Neural progenitor cell (in vitro differentiated cells): ENCODE measurements around the gene MIER2. TPM values are rescaled to one million over a fixed set of nuclear protein-coding genes. Genes with fewer than 3 reads are reported as not detected.

Experiments
- DNase-seq: peaks from one replicate; pipeline ENCODE4 v3.0.0-alpha.2; 2016; ENCODE audit warnings: low spot score
- H2AFZ ChIP-seq: fragments of 200-600 bp; sonication (generic); replicated peaks from 2 replicates; pipeline ENCODE4 v1.6.1; 2016; ENCODE audit warnings: antibody characterized with exemption
- H3F3A ChIP-seq: fragments of 200-600 bp; sonication (generic); 2 replicates; pipeline ENCODE4 v1.6.1; 2016; ENCODE audit warnings: antibody characterized with exemption, low read depth
- H3K27ac ChIP-seq: fragments of 200-600 bp; sonication (generic); 2 replicates; pipeline ENCODE4 v1.5.1; 2016; ENCODE audit warnings: mild to moderate bottlenecking
- H3K27me3 ChIP-seq: fragments of 200-600 bp; sonication (generic); 2 replicates; pipeline ENCODE4 v1.6.1; 2016; ENCODE audit warnings: mild to moderate bottlenecking, moderate library complexity
- H3K36me3 ChIP-seq: fragments of 200-600 bp; sonication (generic); 2 replicates; pipeline ENCODE4 v1.5.1; 2016
- H3K4me1 ChIP-seq: fragments of 200-600 bp; sonication (generic); 2 replicates; pipeline ENCODE4 v1.6.1; 2016; ENCODE audit warnings: mixed run types
- H3K4me2 ChIP-seq: fragments of 200-600 bp; sonication (generic); 2 replicates; pipeline ENCODE4 v1.6.1; 2016
- H3K4me3 ChIP-seq: fragments of 200-600 bp; sonication (generic); 2 replicates; pipeline ENCODE4 v1.5.1; 2016
- H3K79me2 ChIP-seq: fragments of 200-600 bp; sonication (generic); 2 replicates; pipeline ENCODE4 v1.6.1; 2016; ENCODE audit warnings: low read depth
- H3K9ac ChIP-seq: fragments of 200-600 bp; sonication (generic); 2 replicates; pipeline ENCODE4 v1.6.1; 2016
- H3K9me3 ChIP-seq: fragments of 200-600 bp; sonication (generic); 2 replicates; pipeline ENCODE4 v1.5.1; 2016; ENCODE audit warnings: low read depth
- H4K20me1 ChIP-seq: fragments of 200-600 bp; sonication (generic); 2 replicates; pipeline ENCODE4 v1.6.1; 2016; ENCODE audit warnings: low read depth
- H3K27ac Mint-ChIP-seq: 3 replicates; pipeline ENCODE4 v1.8.0; 2021; ENCODE audit warnings: mixed read lengths
- H3K27me3 Mint-ChIP-seq: 2 replicates; pipeline ENCODE4 v1.8.0; 2022; ENCODE audit warnings: low read depth, mild to moderate bottlenecking, inconsistent platforms, moderate library complexity, mixed read lengths; ENCODE audit not compliant: insufficient read depth
- H3K36me3 Mint-ChIP-seq: 3 replicates; pipeline ENCODE4 v1.8.0; 2021; ENCODE audit warnings: mixed read lengths
- H3K4me1 Mint-ChIP-seq: 3 replicates; pipeline ENCODE4 v1.8.0; 2021; ENCODE audit warnings: mixed read lengths
- H3K4me3 Mint-ChIP-seq: 3 replicates; pipeline ENCODE4 v1.8.0; 2021; ENCODE audit warnings: mild to moderate bottlenecking, moderate library complexity, mixed read lengths
- H3K9me3 Mint-ChIP-seq: 3 replicates; pipeline ENCODE4 v1.8.0; 2020; ENCODE audit warnings: mixed read lengths
- CTCF ChIP-seq: fragments of 200-600 bp; sonication (generic); IDR thresholded peaks from 2 replicates; pipeline ENCODE4 v1.5.1; 2017; ENCODE audit warnings: antibody characterized with exemption, mild to moderate bottlenecking
- EZH2 ChIP-seq: fragments of 200-600 bp; sonication (generic); IDR thresholded peaks from 2 replicates; pipeline ENCODE4 v1.6.1; 2017; ENCODE audit warnings: antibody characterized with exemption, mild to moderate bottlenecking, moderate library complexity
- EZH2phosphoT487 ChIP-seq: fragments of 200-600 bp; sonication (generic); IDR thresholded peaks from 2 replicates; pipeline ENCODE4 v1.6.1; 2017; ENCODE audit warnings: antibody characterized with exemption
- total RNA-seq: library from RNA; depleted of rRNA; stranded (reverse); fragments of >200 nt; gene quantifications from 2 replicates; pipeline ENCODE4 v1.2.3, GENCODE V29; 2015; ENCODE audit warnings: low replicate concordance

Gene MIER2
- total RNA-seq, 1 donor from 2014 or later, result 12.9 TPM

- peaks cover 9% of the 10 kb centered on the region for H3K4me1 ChIP-seq
- H2AFZ ChIP-seq, result no peak overlapping the region
- peaks cover 54% of the 10 kb centered on the region for H4K20me1 ChIP-seq
- H3K27me3 ChIP-seq, result peaks cover 14% of the 10 kb centered on the region
- no peak for DNase-seq
- no peak overlapping the region for H3K27ac ChIP-seq
- no peaks in the 10 kb centered on the region for H3F3A ChIP-seq
- H3K4me3 ChIP-seq, result peak overlapping the region; percentile 98
- Mint-ChIP-seq H3K4me1 (peaks cover 27% of the 10 kb centered on the region), H3K36me3 (peaks cover 49% of the 10 kb centered on the region), H3K27ac (no peak overlapping the region), H3K27me3 (peaks cover 7% of the 10 kb centered on the region), H3K9me3 (peaks cover 30% of the 10 kb centered on the region), H3K4me3 (peak overlapping the region; percentile 89)
- no peak overlapping the region for H3K9ac ChIP-seq
- no peaks in the 10 kb centered on the region for H3K36me3 ChIP-seq
- H3K9me3 ChIP-seq, result no peaks in the 10 kb centered on the region
- H3K4me2 ChIP-seq, result peak overlapping the region; percentile 85
- H3K79me2 ChIP-seq, result peaks cover 63% of the 10 kb centered on the region
- TF ChIP-seq EZH2, result no peak
- no peak for TF ChIP-seq EZH2phosphoT487
- no peak for TF ChIP-seq CTCF
Observed at GRCh38 chr19:342801-343421, 1.7 kb downstream of the MIER2 start.

GRCh38 chr19:342128-342455, 2.5 kb downstream of the MIER2 start:
- Histone ChIP-seq H3K4me2 (peak overlapping the region; percentile 13), H3F3A (no peaks in the 10 kb centered on the region), H4K20me1 (peaks cover 59% of the 10 kb centered on the region), H2AFZ (no peak overlapping the region), H3K79me2 (peaks cover 71% of the 10 kb centered on the region), H3K36me3 (no peaks in the 10 kb centered on the region), H3K4me3 (no peak overlapping the region), H3K9ac (peak overlapping the region; percentile 27), H3K27ac (no peak overlapping the region), H3K9me3 (no peaks in the 10 kb centered on the region), H3K27me3 (peaks cover 14% of the 10 kb centered on the region), H3K4me1 (peaks cover 9% of the 10 kb centered on the region)
- Mint-ChIP-seq H3K36me3 (peaks cover 51% of the 10 kb centered on the region), H3K9me3 (peaks cover 33% of the 10 kb centered on the region), H3K4me3 (peak overlapping the region; percentile 63), H3K27ac (no peak overlapping the region), H3K4me1 (peaks cover 27% of the 10 kb centered on the region), H3K27me3 (peaks cover 7% of the 10 kb centered on the region)
- TF ChIP-seq CTCF (no peak), EZH2 (no peak), EZH2phosphoT487 (no peak)
- no peak for DNase-seq

DNA sequence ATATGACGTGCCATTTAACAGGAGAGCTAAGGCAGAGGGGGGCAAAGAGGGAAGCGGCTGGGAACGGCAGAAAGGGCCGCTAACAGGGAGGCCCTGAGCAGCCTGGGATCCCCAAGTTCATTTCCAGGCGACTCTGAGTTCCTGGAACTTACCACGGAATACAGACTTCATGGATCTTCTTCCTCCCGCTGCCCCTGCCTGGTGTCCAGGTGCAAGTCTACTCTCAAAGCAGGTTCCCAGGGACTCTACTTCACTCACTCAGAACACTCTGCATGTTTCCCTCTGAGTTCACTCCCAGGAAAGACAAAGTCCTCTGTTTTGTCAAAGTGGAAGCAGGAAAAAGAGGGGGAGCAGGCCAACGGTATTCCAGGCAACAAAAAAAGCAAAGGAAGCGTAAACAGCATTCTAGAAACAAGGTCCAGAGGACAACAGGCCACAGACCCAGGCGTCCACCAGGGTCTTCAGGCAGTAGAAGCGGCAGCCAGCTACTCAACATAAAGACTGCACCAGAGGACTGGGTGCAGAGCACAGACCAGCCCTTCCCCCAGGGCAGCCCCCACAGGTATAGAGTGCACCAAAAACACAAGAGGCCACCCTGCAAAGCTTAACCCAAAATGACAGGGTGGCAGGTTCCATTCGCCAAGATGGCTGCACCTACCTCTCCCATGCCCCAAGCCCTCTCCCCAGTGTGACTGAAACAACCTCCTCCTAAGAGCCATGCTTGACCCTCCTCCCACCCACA, 3.0 kb downstream of the MIER2 start:
- peaks cover 36% of the 10 kb centered on the region for H3K9me3 Mint-ChIP-seq
- H3K27ac Mint-ChIP-seq, result no peak overlapping the region
- H3K9me3 ChIP-seq, result no peaks in the 10 kb centered on the region
- peak overlapping the region; percentile 63 for H3K4me3 Mint-ChIP-seq
- no peak overlapping the region for H2AFZ ChIP-seq
- no peaks in the 10 kb centered on the region for H3K36me3 ChIP-seq
- no peak for TF ChIP-seq EZH2
- no peak for TF ChIP-seq CTCF
- no peak for TF ChIP-seq EZH2phosphoT487
- no peak overlapping the region for H3K4me3 ChIP-seq
- peaks cover 55% of the 10 kb centered on the region for H3K36me3 Mint-ChIP-seq
- H3K27ac ChIP-seq, result no peak overlapping the region
- DNase-seq, result no peak
- peaks cover 62% of the 10 kb centered on the region for H4K20me1 ChIP-seq
- H3K79me2 ChIP-seq, result peaks cover 77% of the 10 kb centered on the region
- H3K9ac ChIP-seq, result peak overlapping the region; percentile 27
- H3K4me1 Mint-ChIP-seq, result peaks cover 27% of the 10 kb centered on the region
- peak overlapping the region; percentile 13 for H3K4me2 ChIP-seq
- peaks cover 14% of the 10 kb centered on the region for H3K27me3 ChIP-seq
- peaks cover 7% of the 10 kb centered on the region for H3K27me3 Mint-ChIP-seq
- no peaks in the 10 kb centered on the region for H3F3A ChIP-seq
- peaks cover 9% of the 10 kb centered on the region for H3K4me1 ChIP-seq
